HEK293 (cell line): ENCODE results near the gene SYCP2.

Experiments
- CTCF ChIP-seq: fragments of 450-650 bp; formaldehyde crosslinking; IDR thresholded peaks from 2 replicates; pipeline ENCODE4 v1.5.1; 2016; ENCODE audit warnings: missing biosample characterization, missing genetic modification characterization
- ZNF114 ChIP-seq: fragments of 450-650 bp; formaldehyde crosslinking; IDR thresholded peaks from 2 replicates; pipeline ENCODE4 v1.5.0; 2017; ENCODE audit warnings: missing biosample characterization, missing genetic modification characterization
- ZNF138 ChIP-seq: fragments of 450-650 bp; formaldehyde crosslinking; IDR thresholded peaks from 2 replicates; pipeline ENCODE4 v1.5.1; 2016; ENCODE audit warnings: missing biosample characterization, missing genetic modification characterization, borderline replicate concordance
- ZNF398 ChIP-seq: fragments of 450-650 bp; formaldehyde crosslinking; IDR thresholded peaks from 2 replicates; pipeline ENCODE4 v1.5.1; 2017; ENCODE audit warnings: missing biosample characterization, missing genetic modification characterization
- ZNF621 ChIP-seq: fragments of 450-650 bp; formaldehyde crosslinking; IDR thresholded peaks from 2 replicates; pipeline ENCODE4 v1.5.1; 2017; ENCODE audit warnings: missing biosample characterization, missing genetic modification characterization

GRCh38 chr20:59825944-59826759, 107.3 kb downstream of the SYCP2 start:
- TF ChIP-seq ZNF114: no peak
- no peak for TF ChIP-seq ZNF398 (tag by site-specific recombination)
- no peak for TF ChIP-seq ZNF138 (tag by site-specific recombination)
- no peak for TF ChIP-seq CTCF (tag by site-specific recombination)
- TF ChIP-seq ZNF621: no peak
